H9 (cell line): ENCODE data around the gene TSNAXIP1. TPM values are rescaled to one million over a fixed set of nuclear protein-coding genes. Genes with fewer than 3 reads are reported as not detected.

Source experiments
- DNase-seq: peaks from one replicate; pipeline ENCODE4 v3.0.0-alpha.2; 2017
- H2AFZ ChIP-seq: one replicate; pipeline ENCODE4 v1.6.1; 2013; ENCODE audit warnings: mild to moderate bottlenecking, low read length, control low read depth, moderate library complexity
- H2AK5ac ChIP-seq: 2 replicates; pipeline ENCODE4 v1.6.1; 2013; ENCODE audit warnings: low read length, control low read depth, mixed read lengths; ENCODE audit not compliant: insufficient read length
- H2BK120ac ChIP-seq: one replicate; pipeline ENCODE4 v1.6.1; 2013; ENCODE audit warnings: low read depth, mild to moderate bottlenecking, low read length, control low read depth, inconsistent platforms; ENCODE audit not compliant: poor library complexity, severe bottlenecking
- H2BK12ac ChIP-seq: 2 replicates; pipeline ENCODE4 v1.6.1; 2013; ENCODE audit warnings: low read length, control low read depth, mixed read lengths, low read depth; ENCODE audit not compliant: insufficient read length
- H2BK15ac ChIP-seq: 2 replicates; pipeline ENCODE4 v1.6.1; 2013; ENCODE audit warnings: low read depth, low read length, control low read depth
- H2BK20ac ChIP-seq: one replicate; pipeline ENCODE4 v1.6.1; 2013; ENCODE audit warnings: low read depth, mild to moderate bottlenecking, low read length, control low read depth, inconsistent platforms; ENCODE audit not compliant: poor library complexity, severe bottlenecking
- H2BK5ac ChIP-seq: 2 replicates; pipeline ENCODE4 v1.6.1; 2013; ENCODE audit warnings: low read length, control low read depth, mixed read lengths; ENCODE audit not compliant: insufficient read length
- H3K14ac ChIP-seq: 2 replicates; pipeline ENCODE4 v1.6.1; 2013; ENCODE audit warnings: low read length, control low read depth; ENCODE audit not compliant: insufficient read depth
- H3K18ac ChIP-seq: 2 replicates; pipeline ENCODE4 v1.6.1; 2013; ENCODE audit warnings: low read depth, mild to moderate bottlenecking, mixed read lengths, low read length, control low read depth; ENCODE audit not compliant: insufficient read length
- H3K23ac ChIP-seq: 2 replicates; pipeline ENCODE4 v1.6.1; 2013; ENCODE audit warnings: low read length, control low read depth, mixed read lengths, low read depth; ENCODE audit not compliant: insufficient read length
- H3K23me2 ChIP-seq: 2 replicates; pipeline ENCODE4 v1.6.1; 2013; ENCODE audit warnings: low read depth, mild to moderate bottlenecking, mixed read lengths, low read length, control low read depth; ENCODE audit not compliant: insufficient read length, poor library complexity, severe bottlenecking
- H3K27ac ChIP-seq: 2 replicates; pipeline ENCODE4 v1.5.1; 2013; ENCODE audit warnings: low read length, control low read depth, mixed read lengths, low read depth; ENCODE audit not compliant: insufficient read length
- H3K27me3 ChIP-seq: 2 replicates; pipeline ENCODE4 v1.6.1; 2013; ENCODE audit warnings: low read length, control low read depth, inconsistent platforms; ENCODE audit not compliant: insufficient read depth
- H3K4ac ChIP-seq: 2 replicates; pipeline ENCODE4 v1.6.1; 2013; ENCODE audit warnings: low read depth, mild to moderate bottlenecking, control low read depth, inconsistent platforms, low read length, moderate library complexity
- H3K4me1 ChIP-seq: 2 replicates; pipeline ENCODE4 v1.6.1; 2013; ENCODE audit warnings: low read length, control low read depth, inconsistent platforms; ENCODE audit not compliant: insufficient read depth
- H3K4me2 ChIP-seq: 2 replicates; pipeline ENCODE4 v1.6.1; 2013; ENCODE audit warnings: low read length, control low read depth, mixed read lengths; ENCODE audit not compliant: insufficient read length, insufficient read depth
- H3K56ac ChIP-seq: 2 replicates; pipeline ENCODE4 v1.6.1; 2013; ENCODE audit warnings: low read depth, mild to moderate bottlenecking, mixed read lengths, low read length, control low read depth; ENCODE audit not compliant: insufficient read length
- H3K79me1 ChIP-seq: 2 replicates; pipeline ENCODE4 v1.6.1; 2013; ENCODE audit warnings: low read depth, mild to moderate bottlenecking, moderate library complexity, low read length, control low read depth, inconsistent platforms; ENCODE audit not compliant: insufficient read depth, poor library complexity, severe bottlenecking
- H3K79me2 ChIP-seq: 2 replicates; pipeline ENCODE4 v1.6.1; 2013; ENCODE audit warnings: low read length, control low read depth, inconsistent platforms; ENCODE audit not compliant: insufficient read depth
- H3K9ac ChIP-seq: 2 replicates; pipeline ENCODE4 v1.6.1; 2013; ENCODE audit warnings: low read length, control low read depth, mixed read lengths; ENCODE audit not compliant: insufficient read length; ENCODE audit errors: extremely low read depth
- H3K9me3 ChIP-seq: one replicate; pipeline ENCODE4 v1.6.1; 2013; ENCODE audit warnings: low read depth, low read length, inconsistent platforms; ENCODE audit not compliant: control insufficient read depth
- H3T11ph ChIP-seq: one replicate; pipeline ENCODE4 v1.6.1; 2013; ENCODE audit warnings: mild to moderate bottlenecking, low read length, control low read depth, inconsistent platforms
- H4K20me1 ChIP-seq: one replicate; pipeline ENCODE4 v1.6.1; 2013; ENCODE audit not compliant: control insufficient read depth, insufficient read length, insufficient read depth
- H4K5ac ChIP-seq: 2 replicates; pipeline ENCODE4 v1.6.1; 2013; ENCODE audit warnings: low read depth, mild to moderate bottlenecking, mixed read lengths, low read length, control low read depth; ENCODE audit not compliant: insufficient read length
- H4K8ac ChIP-seq: replicated peaks from 2 replicates; pipeline ENCODE4 v1.6.1; 2013; ENCODE audit warnings: low read length, control low read depth, mixed read lengths, low read depth; ENCODE audit not compliant: insufficient read length
- H4K91ac ChIP-seq: 2 replicates; pipeline ENCODE4 v1.6.1; 2013; ENCODE audit warnings: low read depth, mild to moderate bottlenecking, moderate library complexity, mixed read lengths, low read length, control low read depth; ENCODE audit not compliant: insufficient read length
- H3K27ac Mint-ChIP-seq, 3 experiments: 2 replicates in 2 of 3; 3 replicates in 1 of 3; pipeline ENCODE4 v1.8.0; 2020 to 2021; ENCODE audit warnings: mixed read lengths in 3 of 3, mild to moderate bottlenecking in 1 of 3, moderate library complexity in 1 of 3
- H3K27me3 Mint-ChIP-seq: 2 replicates; pipeline ENCODE4 v1.8.0; 2021; ENCODE audit warnings: low read depth, mild to moderate bottlenecking, moderate library complexity, mixed read lengths
- H3K36me3 Mint-ChIP-seq, 3 experiments: 2 replicates in 2 of 3; 3 replicates in 1 of 3; pipeline ENCODE4 v1.8.0; 2020 to 2021; ENCODE audit warnings: low read depth in 3 of 3, mixed read lengths in 3 of 3; ENCODE audit not compliant: insufficient read depth in 1 of 3
- H3K4me1 Mint-ChIP-seq, 2 experiments: 2 replicates each; pipeline ENCODE4 v1.8.0; 2020; ENCODE audit warnings: mixed read lengths in 2 of 2
- H3K4me3 Mint-ChIP-seq, 2 experiments: 2 replicates in 1 of 2; 3 replicates in 1 of 2; pipeline ENCODE4 v1.8.0; 2020 to 2021; ENCODE audit warnings: mild to moderate bottlenecking in 2 of 2, mixed read lengths in 2 of 2, moderate library complexity in 1 of 2
- H3K9me3 Mint-ChIP-seq, 2 experiments: 2 replicates in 1 of 2; 3 replicates in 1 of 2; pipeline ENCODE4 v1.8.0; 2020; ENCODE audit warnings: mild to moderate bottlenecking in 2 of 2, mixed read lengths in 2 of 2, moderate library complexity in 1 of 2
- WGBS: extraction: QIAGEN DNeasy Blood & Tissue Kit; methylation state at CpG from one replicate; pipeline ENCODE4 v1.1.7; 2013; ENCODE audit warnings: missing lambda C conversion rate, low lambda C conversion rate, mixed read lengths; ENCODE audit not compliant: insufficient read length; ENCODE audit errors: extremely low coverage; 5-methylcytosine and 5-hydroxymethylcytosine counted together
- total RNA-seq: library from RNA; stranded (reverse); gene quantifications from 2 replicates; pipeline ENCODE4 v1.2.1, GENCODE V29; 2021
- TF ChIP-seq, protein P1 (sequence below): fragments of 200-600 bp; sonication (generic); conservative IDR thresholded peaks from 3 replicates; pipeline ENCODE4 v1.8.0; 2021; ENCODE audit warnings: antibody characterized with exemption, mild to moderate bottlenecking

TSNAXIP1 gene
- total RNA-seq, 1 experiment from 2014 or later: 1.3 TPM

- Histone ChIP-seq H3K79me1 (no peaks in the 10 kb centered on the region), H3K18ac (no peak overlapping the region), H3K9me3 (no peaks in the 10 kb centered on the region), H3K9ac (no peak overlapping the region), H2BK12ac (no peak overlapping the region), H4K20me1 (no peaks in the 10 kb centered on the region), H4K91ac (no peak overlapping the region), H3K14ac (no peak overlapping the region; the same call in 1 of the 2 replicates), H2BK20ac (no peak overlapping the region), H2AK5ac (no peak overlapping the region), H4K5ac (no peak overlapping the region), H2BK15ac (no peak overlapping the region), H3K23me2 (no peaks in the 10 kb centered on the region), H3K27me3 (no peaks in the 10 kb centered on the region), H3K27ac (no peak overlapping the region), H2BK5ac (no peak overlapping the region), H2AFZ (no peak overlapping the region), H3K4me1 (no peaks in the 10 kb centered on the region), H3T11ph (no peak overlapping the region), H3K79me2 (no peaks in the 10 kb centered on the region), H3K4me2 (no peak overlapping the region), H4K8ac (no peak overlapping the region), H3K23ac (no peak overlapping the region), H2BK120ac (no peak overlapping the region), H3K56ac (no peak overlapping the region), H3K4ac (no peak overlapping the region)
- TF ChIP-seq, protein P1, sequence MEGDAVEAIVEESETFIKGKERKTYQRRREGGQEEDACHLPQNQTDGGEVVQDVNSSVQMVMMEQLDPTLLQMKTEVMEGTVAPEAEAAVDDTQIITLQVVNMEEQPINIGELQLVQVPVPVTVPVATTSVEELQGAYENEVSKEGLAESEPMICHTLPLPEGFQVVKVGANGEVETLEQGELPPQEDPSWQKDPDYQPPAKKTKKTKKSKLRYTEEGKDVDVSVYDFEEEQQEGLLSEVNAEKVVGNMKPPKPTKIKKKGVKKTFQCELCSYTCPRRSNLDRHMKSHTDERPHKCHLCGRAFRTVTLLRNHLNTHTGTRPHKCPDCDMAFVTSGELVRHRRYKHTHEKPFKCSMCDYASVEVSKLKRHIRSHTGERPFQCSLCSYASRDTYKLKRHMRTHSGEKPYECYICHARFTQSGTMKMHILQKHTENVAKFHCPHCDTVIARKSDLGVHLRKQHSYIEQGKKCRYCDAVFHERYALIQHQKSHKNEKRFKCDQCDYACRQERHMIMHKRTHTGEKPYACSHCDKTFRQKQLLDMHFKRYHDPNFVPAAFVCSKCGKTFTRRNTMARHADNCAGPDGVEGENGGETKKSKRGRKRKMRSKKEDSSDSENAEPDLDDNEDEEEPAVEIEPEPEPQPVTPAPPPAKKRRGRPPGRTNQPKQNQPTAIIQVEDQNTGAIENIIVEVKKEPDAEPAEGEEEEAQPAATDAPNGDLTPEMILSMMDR: no peak
- DNase-seq: no peak
- Mint-ChIP-seq H3K4me1 (0 out of 4 replicates have a peak, but pooled peaks cover 0 to 3% of the 10 kb centered on the region in 2 experiments), H3K27ac (no peak overlapping the region; a peak in 1 of 7 replicates), H3K9me3 (no peaks in the 10 kb centered on the region), H3K4me3 (no peak overlapping the region), H3K36me3 (peaks cover 0 to 9% (median 0%) of the 10 kb centered on the region in 3 experiments; a peak in 4 of 7 replicates), H3K27me3 (no peaks in the 10 kb centered on the region)
- WGBS: no CpG with 5 or more reads among the region's 2 CpGs
These were observed 44.3 kb upstream of the TSNAXIP1 start for GRCh38 chr16:67762385-67762784.
